ENCODE measurements around the gene OR13C3.

OR13C3 gene

GRCh38 chr9:104536756-104537155 lies at the start of gene OR13C3:
Gene OR13C3 (minus strand): TSS chr9:104536856. CDS start chr9:104536723, 133 bp downstream.
- Histone ChIP-seq H4K20me1 (ENCODE audit: insufficient read depth, low read length) (no peaks in the 10 kb centered on the region), H3K27ac (ENCODE audit: low read length) (no peak within 1 kb of the TSS), H3K4me3 (ENCODE audit: low read length) (no peak within 1 kb of the TSS), H3K9me3 (ENCODE audit: insufficient read depth, low read length) (no peaks in the 10 kb centered on the region), H2AFZ (ENCODE audit: low read depth, low read length) (no peak within 1 kb of the TSS), H3K4me2 (ENCODE audit: low read length) (no peak within 1 kb of the TSS), H3K36me3 (replicated peaks; ENCODE audit: low read depth, low read length) (no peaks in the 10 kb centered on the region), H3K79me2 (ENCODE audit: low read length) (no peaks in the 10 kb centered on the region), H3K27me3 (ENCODE audit: low read depth, low read length) (no peaks in the 10 kb centered on the region), H3K4me1 (ENCODE audit: low read length) (no peaks in the 10 kb centered on the region), H3K9ac (ENCODE audit: low read length) (no peak within 1 kb of the TSS)
- TF ChIP-seq, protein P1, sequence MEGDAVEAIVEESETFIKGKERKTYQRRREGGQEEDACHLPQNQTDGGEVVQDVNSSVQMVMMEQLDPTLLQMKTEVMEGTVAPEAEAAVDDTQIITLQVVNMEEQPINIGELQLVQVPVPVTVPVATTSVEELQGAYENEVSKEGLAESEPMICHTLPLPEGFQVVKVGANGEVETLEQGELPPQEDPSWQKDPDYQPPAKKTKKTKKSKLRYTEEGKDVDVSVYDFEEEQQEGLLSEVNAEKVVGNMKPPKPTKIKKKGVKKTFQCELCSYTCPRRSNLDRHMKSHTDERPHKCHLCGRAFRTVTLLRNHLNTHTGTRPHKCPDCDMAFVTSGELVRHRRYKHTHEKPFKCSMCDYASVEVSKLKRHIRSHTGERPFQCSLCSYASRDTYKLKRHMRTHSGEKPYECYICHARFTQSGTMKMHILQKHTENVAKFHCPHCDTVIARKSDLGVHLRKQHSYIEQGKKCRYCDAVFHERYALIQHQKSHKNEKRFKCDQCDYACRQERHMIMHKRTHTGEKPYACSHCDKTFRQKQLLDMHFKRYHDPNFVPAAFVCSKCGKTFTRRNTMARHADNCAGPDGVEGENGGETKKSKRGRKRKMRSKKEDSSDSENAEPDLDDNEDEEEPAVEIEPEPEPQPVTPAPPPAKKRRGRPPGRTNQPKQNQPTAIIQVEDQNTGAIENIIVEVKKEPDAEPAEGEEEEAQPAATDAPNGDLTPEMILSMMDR (IDR thresholded peaks at IDR 0.05; ENCODE audit: low read depth, low read length): no peak
- TF ChIP-seq EZH2phosphoT487 (IDR thresholded peaks at IDR 0.05; ENCODE audit: low read depth): no peak

DNA sequence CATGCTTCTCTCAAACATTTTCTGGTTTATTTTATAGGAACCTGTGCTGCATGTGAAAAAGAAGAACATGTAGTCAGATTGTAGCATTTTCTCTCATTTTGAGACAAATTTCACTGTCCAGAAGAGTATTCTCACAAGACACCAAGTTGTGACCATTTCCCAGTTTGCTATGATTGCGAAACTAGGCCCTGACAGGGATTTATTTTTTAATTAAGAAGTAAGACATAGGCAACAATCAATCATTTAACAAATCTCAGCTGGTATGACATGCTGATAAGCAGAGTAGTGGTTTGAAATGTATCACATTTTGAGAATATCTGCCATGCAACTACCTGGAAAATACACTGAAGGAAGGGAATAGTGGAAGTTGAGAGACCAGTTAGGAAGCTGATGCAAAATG lies 43.9 kb upstream of the OR13C3 start:
- Histone ChIP-seq H3K9ac (ENCODE audit: low read length) (no peak overlapping the region), H2AFZ (ENCODE audit: low read depth, low read length) (no peak overlapping the region), H3K36me3 (replicated peaks; ENCODE audit: low read depth, low read length) (no peaks in the 10 kb centered on the region), H3K4me3 (ENCODE audit: low read length) (no peak overlapping the region), H3K27me3 (ENCODE audit: low read depth, low read length) (no peaks in the 10 kb centered on the region), H3K9me3 (ENCODE audit: insufficient read depth, low read length) (no peaks in the 10 kb centered on the region), H3K4me1 (ENCODE audit: low read length) (no peaks in the 10 kb centered on the region), H3K27ac (ENCODE audit: low read length) (no peak overlapping the region), H4K20me1 (ENCODE audit: insufficient read depth, low read length) (no peaks in the 10 kb centered on the region), H3K79me2 (ENCODE audit: low read length) (no peaks in the 10 kb centered on the region), H3K4me2 (ENCODE audit: low read length) (no peak overlapping the region)
- TF ChIP-seq, protein P1 (IDR thresholded peaks at IDR 0.05; ENCODE audit: low read depth, low read length): no peak
- TF ChIP-seq EZH2phosphoT487 (IDR thresholded peaks at IDR 0.05; ENCODE audit: low read depth): no peak

DNA sequence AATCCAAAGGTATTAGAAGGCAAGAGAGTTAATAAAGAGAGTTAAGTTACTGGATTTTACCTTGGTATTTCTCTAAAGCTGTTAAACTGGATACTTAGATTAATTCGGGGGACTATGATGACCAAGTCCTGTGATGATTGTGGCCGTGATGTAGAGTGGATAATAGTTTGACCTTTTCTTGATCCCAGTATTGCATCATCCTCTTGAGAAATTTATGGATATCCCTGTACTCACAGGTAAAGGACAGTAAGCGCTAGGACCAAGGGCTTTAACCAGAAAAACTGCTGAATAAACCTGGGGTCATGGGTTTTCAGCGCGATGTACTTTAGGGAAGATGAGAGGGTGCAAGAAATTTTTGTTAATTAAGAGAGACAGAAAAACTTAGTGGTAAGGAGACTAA lies 40.6 kb upstream of the OR13C3 start:
- Histone ChIP-seq H3K27ac (ENCODE audit: low read length) (no peak overlapping the region), H3K9me3 (ENCODE audit: insufficient read depth, low read length) (no peaks in the 10 kb centered on the region), H2AFZ (ENCODE audit: low read depth, low read length) (no peak overlapping the region), H3K4me1 (ENCODE audit: low read length) (no peaks in the 10 kb centered on the region), H4K20me1 (ENCODE audit: insufficient read depth, low read length) (no peaks in the 10 kb centered on the region), H3K9ac (ENCODE audit: low read length) (no peak overlapping the region), H3K27me3 (ENCODE audit: low read depth, low read length) (no peaks in the 10 kb centered on the region), H3K36me3 (replicated peaks; ENCODE audit: low read depth, low read length) (no peaks in the 10 kb centered on the region), H3K79me2 (ENCODE audit: low read length) (no peaks in the 10 kb centered on the region), H3K4me2 (ENCODE audit: low read length) (no peak overlapping the region), H3K4me3 (ENCODE audit: low read length) (no peak overlapping the region)
- TF ChIP-seq, protein P1 (IDR thresholded peaks at IDR 0.05; ENCODE audit: low read depth, low read length): no peak
- TF ChIP-seq EZH2phosphoT487 (IDR thresholded peaks at IDR 0.05; ENCODE audit: low read depth): no peak

DNA sequence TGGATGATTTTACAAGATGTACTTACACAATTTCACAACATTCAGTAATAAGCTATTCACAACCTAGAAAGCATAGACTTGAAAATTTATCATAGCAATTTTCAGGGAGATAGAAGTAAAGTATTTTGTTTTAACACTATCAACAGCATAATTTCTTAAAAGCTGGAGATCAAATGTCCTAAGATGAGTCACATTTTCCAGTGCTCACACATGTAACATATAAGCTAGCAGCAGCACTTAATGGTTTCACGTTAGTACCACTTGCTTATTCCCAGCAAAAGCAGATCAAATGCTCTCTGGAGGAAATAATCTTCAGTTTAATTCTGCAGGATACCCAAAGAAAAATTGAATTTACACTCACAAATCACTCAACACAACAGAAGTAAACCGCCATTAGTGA lies 38.8 kb upstream of the OR13C3 start:
- no peaks in the 10 kb centered on the region for H3K4me1 ChIP-seq (ENCODE audit: low read length)
- no peak overlapping the region for H3K4me2 ChIP-seq (ENCODE audit: low read length)
- no peaks in the 10 kb centered on the region for H3K79me2 ChIP-seq (ENCODE audit: low read length)
- TF ChIP-seq, protein P1 (IDR thresholded peaks at IDR 0.05; ENCODE audit: low read depth, low read length): no peak
- no peak for TF ChIP-seq EZH2phosphoT487 (IDR thresholded peaks at IDR 0.05; ENCODE audit: low read depth)
- H2AFZ ChIP-seq (ENCODE audit: low read depth, low read length): no peak overlapping the region
- no peak overlapping the region for H3K9ac ChIP-seq (ENCODE audit: low read length)
- no peak overlapping the region for H3K27ac ChIP-seq (ENCODE audit: low read length)
- no peaks in the 10 kb centered on the region for H3K36me3 ChIP-seq (replicated peaks; ENCODE audit: low read depth, low read length)
- H3K4me3 ChIP-seq (ENCODE audit: low read length): no peak overlapping the region
- H3K27me3 ChIP-seq (ENCODE audit: low read depth, low read length): no peaks in the 10 kb centered on the region
- H3K9me3 ChIP-seq (ENCODE audit: insufficient read depth, low read length): no peaks in the 10 kb centered on the region
- H4K20me1 ChIP-seq (ENCODE audit: insufficient read depth, low read length): no peaks in the 10 kb centered on the region

All from OCI-LY3 (cell line).